Neural progenitor cell (in vitro differentiated cells): ENCODE data around the gene MACROD2. TPM values are rescaled to one million over a fixed set of nuclear protein-coding genes. Genes with fewer than 3 reads are reported as not detected.

Experiments
- DNase-seq: peaks from one replicate; pipeline ENCODE4 v3.0.0-alpha.2; 2016; ENCODE audit warnings: low spot score
- H2AFZ ChIP-seq: fragments of 200-600 bp; sonication (generic); replicated peaks from 2 replicates; pipeline ENCODE4 v1.6.1; 2016; ENCODE audit warnings: antibody characterized with exemption
- H3F3A ChIP-seq: fragments of 200-600 bp; sonication (generic); 2 replicates; pipeline ENCODE4 v1.6.1; 2016; ENCODE audit warnings: antibody characterized with exemption, low read depth
- H3K27ac ChIP-seq: fragments of 200-600 bp; sonication (generic); 2 replicates; pipeline ENCODE4 v1.5.1; 2016; ENCODE audit warnings: mild to moderate bottlenecking
- H3K27me3 ChIP-seq: fragments of 200-600 bp; sonication (generic); 2 replicates; pipeline ENCODE4 v1.6.1; 2016; ENCODE audit warnings: mild to moderate bottlenecking, moderate library complexity
- H3K36me3 ChIP-seq: fragments of 200-600 bp; sonication (generic); 2 replicates; pipeline ENCODE4 v1.5.1; 2016
- H3K4me1 ChIP-seq: fragments of 200-600 bp; sonication (generic); 2 replicates; pipeline ENCODE4 v1.6.1; 2016; ENCODE audit warnings: mixed run types
- H3K4me2 ChIP-seq: fragments of 200-600 bp; sonication (generic); 2 replicates; pipeline ENCODE4 v1.6.1; 2016
- H3K4me3 ChIP-seq: fragments of 200-600 bp; sonication (generic); 2 replicates; pipeline ENCODE4 v1.5.1; 2016
- H3K79me2 ChIP-seq: fragments of 200-600 bp; sonication (generic); 2 replicates; pipeline ENCODE4 v1.6.1; 2016; ENCODE audit warnings: low read depth
- H3K9ac ChIP-seq: fragments of 200-600 bp; sonication (generic); 2 replicates; pipeline ENCODE4 v1.6.1; 2016
- H3K9me3 ChIP-seq: fragments of 200-600 bp; sonication (generic); 2 replicates; pipeline ENCODE4 v1.5.1; 2016; ENCODE audit warnings: low read depth
- H4K20me1 ChIP-seq: fragments of 200-600 bp; sonication (generic); 2 replicates; pipeline ENCODE4 v1.6.1; 2016; ENCODE audit warnings: low read depth
- H3K27ac Mint-ChIP-seq: 3 replicates; pipeline ENCODE4 v1.8.0; 2021; ENCODE audit warnings: mixed read lengths
- H3K27me3 Mint-ChIP-seq: 2 replicates; pipeline ENCODE4 v1.8.0; 2022; ENCODE audit warnings: low read depth, mild to moderate bottlenecking, inconsistent platforms, moderate library complexity, mixed read lengths; ENCODE audit not compliant: insufficient read depth
- H3K36me3 Mint-ChIP-seq: 3 replicates; pipeline ENCODE4 v1.8.0; 2021; ENCODE audit warnings: mixed read lengths
- H3K4me1 Mint-ChIP-seq: 3 replicates; pipeline ENCODE4 v1.8.0; 2021; ENCODE audit warnings: mixed read lengths
- H3K4me3 Mint-ChIP-seq: 3 replicates; pipeline ENCODE4 v1.8.0; 2021; ENCODE audit warnings: mild to moderate bottlenecking, moderate library complexity, mixed read lengths
- H3K9me3 Mint-ChIP-seq: 3 replicates; pipeline ENCODE4 v1.8.0; 2020; ENCODE audit warnings: mixed read lengths
- CTCF ChIP-seq: fragments of 200-600 bp; sonication (generic); IDR thresholded peaks from 2 replicates; pipeline ENCODE4 v1.5.1; 2017; ENCODE audit warnings: antibody characterized with exemption, mild to moderate bottlenecking
- EZH2 ChIP-seq: fragments of 200-600 bp; sonication (generic); IDR thresholded peaks from 2 replicates; pipeline ENCODE4 v1.6.1; 2017; ENCODE audit warnings: antibody characterized with exemption, mild to moderate bottlenecking, moderate library complexity
- EZH2phosphoT487 ChIP-seq: fragments of 200-600 bp; sonication (generic); IDR thresholded peaks from 2 replicates; pipeline ENCODE4 v1.6.1; 2017; ENCODE audit warnings: antibody characterized with exemption
- total RNA-seq: library from RNA; depleted of rRNA; stranded (reverse); fragments of >200 nt; gene quantifications from 2 replicates; pipeline ENCODE4 v1.2.3, GENCODE V29; 2015; ENCODE audit warnings: low replicate concordance

The MACROD2 gene
- total RNA-seq, 1 donor from 2014 or later, result 11.9 TPM

DNA sequence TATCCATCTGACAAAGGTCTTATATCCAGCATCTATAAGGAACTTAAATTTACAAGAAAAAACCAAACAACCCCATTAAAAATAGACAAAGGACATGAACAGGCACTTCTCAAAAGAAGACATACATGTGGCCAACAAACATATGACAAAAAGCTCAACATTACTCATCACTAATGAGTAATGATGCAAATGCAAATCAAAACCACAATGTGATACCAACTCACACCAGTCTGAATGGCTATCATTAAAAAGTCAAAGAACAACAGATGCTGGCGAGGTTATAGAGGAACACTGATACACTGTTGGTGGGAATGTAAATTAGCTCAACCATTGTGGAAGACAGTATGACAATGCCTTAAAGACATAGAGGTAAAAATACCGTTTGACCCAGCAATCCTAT, 13.9 kb downstream of the MACROD2 start:
- no peak overlapping the region for H3K9ac ChIP-seq
- no peaks in the 10 kb centered on the region for H3F3A ChIP-seq
- no peak overlapping the region for H2AFZ ChIP-seq
- no peak overlapping the region for H3K27ac ChIP-seq
- H3K27me3 ChIP-seq, result no peaks in the 10 kb centered on the region
- no peaks in the 10 kb centered on the region for H3K4me1 ChIP-seq
- H3K9me3 ChIP-seq, result no peaks in the 10 kb centered on the region
- H3K27ac Mint-ChIP-seq, result no peak overlapping the region
- no peak overlapping the region for H3K4me2 ChIP-seq
- no peak overlapping the region for H3K4me3 Mint-ChIP-seq
- no peak for DNase-seq
- H4K20me1 ChIP-seq, result no peaks in the 10 kb centered on the region
- peaks cover 9% of the 10 kb centered on the region for H3K9me3 Mint-ChIP-seq
- no peaks in the 10 kb centered on the region for H3K36me3 Mint-ChIP-seq
- H3K36me3 ChIP-seq, result peaks cover 4% of the 10 kb centered on the region
- no peaks in the 10 kb centered on the region for H3K4me1 Mint-ChIP-seq
- no peaks in the 10 kb centered on the region for H3K27me3 Mint-ChIP-seq
- H3K4me3 ChIP-seq, result no peak overlapping the region
- TF ChIP-seq EZH2phosphoT487 (no peak), EZH2 (no peak), CTCF (no peak)
- H3K79me2 ChIP-seq, result no peaks in the 10 kb centered on the region

DNA sequence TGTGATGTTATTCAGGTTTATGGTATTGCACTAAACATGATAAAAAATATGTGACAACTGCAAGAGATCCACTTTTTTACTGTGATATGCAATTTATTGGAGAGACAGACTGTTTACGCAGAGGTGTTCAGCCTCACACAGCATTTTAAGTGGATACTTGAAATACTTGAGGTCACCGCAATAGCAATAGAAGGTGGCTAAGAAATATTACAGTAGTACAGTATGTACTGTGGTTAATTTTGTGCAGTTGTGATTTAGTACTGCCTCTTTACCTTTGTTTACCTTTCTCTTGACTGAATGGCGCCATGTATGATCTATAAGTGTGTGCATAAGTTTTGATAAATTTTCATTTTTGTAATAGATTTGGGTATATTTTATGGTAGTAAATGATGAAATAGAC, 17.4 kb downstream of the MACROD2 start:
- H3K27me3 ChIP-seq, result no peaks in the 10 kb centered on the region
- DNase-seq, result no peak
- H3F3A ChIP-seq, result no peaks in the 10 kb centered on the region
- Mint-ChIP-seq H3K27ac (no peak overlapping the region), H3K4me1 (no peaks in the 10 kb centered on the region), H3K4me3 (no peak overlapping the region), H3K9me3 (peaks cover 20% of the 10 kb centered on the region), H3K27me3 (no peaks in the 10 kb centered on the region), H3K36me3 (no peaks in the 10 kb centered on the region)
- no peak overlapping the region for H3K4me2 ChIP-seq
- no peak overlapping the region for H3K27ac ChIP-seq
- no peaks in the 10 kb centered on the region for H3K36me3 ChIP-seq
- H3K79me2 ChIP-seq, result no peaks in the 10 kb centered on the region
- no peak overlapping the region for H2AFZ ChIP-seq
- TF ChIP-seq EZH2phosphoT487, result no peak
- TF ChIP-seq CTCF, result no peak
- H3K4me3 ChIP-seq, result no peak overlapping the region
- H3K4me1 ChIP-seq, result no peaks in the 10 kb centered on the region
- peaks cover 5% of the 10 kb centered on the region for H3K9me3 ChIP-seq
- no peaks in the 10 kb centered on the region for H4K20me1 ChIP-seq
- no peak overlapping the region for H3K9ac ChIP-seq

DNA sequence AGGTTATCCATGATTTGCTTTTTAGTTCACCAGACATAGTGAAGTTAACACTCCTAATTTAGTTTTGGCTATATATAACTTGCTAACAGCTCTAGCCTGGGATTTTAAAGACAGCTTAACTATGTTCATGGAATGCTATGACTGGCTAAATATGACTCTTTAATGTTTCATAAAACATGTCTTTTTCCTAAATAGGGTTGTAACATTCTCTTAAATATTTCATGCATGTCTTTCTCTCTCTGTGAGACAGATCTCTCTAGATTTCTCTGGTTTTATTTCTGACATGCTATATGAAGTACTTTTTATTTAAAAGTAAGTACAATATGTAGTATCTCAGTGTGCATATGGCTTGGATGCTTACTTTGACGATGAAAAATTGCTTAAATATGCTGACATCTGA, 35.7 kb downstream of the MACROD2 start:
- no peak overlapping the region for H3K9ac ChIP-seq
- no peak overlapping the region for H3K27ac Mint-ChIP-seq
- H3K27me3 ChIP-seq, result no peaks in the 10 kb centered on the region
- no peaks in the 10 kb centered on the region for H3K79me2 ChIP-seq
- no peaks in the 10 kb centered on the region for H3K4me1 ChIP-seq
- H3K4me3 ChIP-seq, result no peak overlapping the region
- H3K36me3 Mint-ChIP-seq, result no peaks in the 10 kb centered on the region
- H3K4me1 Mint-ChIP-seq, result no peaks in the 10 kb centered on the region
- H3K4me2 ChIP-seq, result no peak overlapping the region
- no peak overlapping the region for H2AFZ ChIP-seq
- no peak for DNase-seq
- no peaks in the 10 kb centered on the region for H3F3A ChIP-seq
- H3K9me3 ChIP-seq, result no peaks in the 10 kb centered on the region
- no peak overlapping the region for H3K27ac ChIP-seq
- H3K9me3 Mint-ChIP-seq, result peaks cover 2% of the 10 kb centered on the region
- H4K20me1 ChIP-seq, result no peaks in the 10 kb centered on the region
- H3K27me3 Mint-ChIP-seq, result no peaks in the 10 kb centered on the region
- TF ChIP-seq CTCF, result no peak
- no peak for TF ChIP-seq EZH2
- TF ChIP-seq EZH2phosphoT487, result no peak
- H3K36me3 ChIP-seq, result no peaks in the 10 kb centered on the region
- no peak overlapping the region for H3K4me3 Mint-ChIP-seq

DNA sequence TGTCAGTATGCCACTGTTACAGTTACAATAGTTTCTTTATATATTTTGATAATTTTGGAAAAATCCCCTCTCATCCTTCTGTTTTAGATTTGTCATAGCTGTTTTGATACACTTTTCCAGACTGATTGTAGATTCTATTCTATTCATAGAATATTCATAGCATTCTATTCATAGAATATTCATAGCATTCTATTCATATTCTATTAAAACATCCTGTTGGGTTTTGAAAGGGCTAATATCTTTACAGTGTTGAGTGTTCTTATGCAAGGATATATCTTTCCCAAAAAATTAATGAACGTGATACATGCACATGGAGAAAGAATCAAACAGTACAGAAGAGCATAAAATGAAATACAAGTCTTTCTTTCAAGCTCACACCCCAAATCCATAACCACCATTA, 38.0 kb downstream of the MACROD2 start:
- H3K9me3 Mint-ChIP-seq, result no peaks in the 10 kb centered on the region
- Histone ChIP-seq H3K79me2 (no peaks in the 10 kb centered on the region), H3K9ac (no peak overlapping the region), H3K27me3 (no peaks in the 10 kb centered on the region), H3K4me2 (no peak overlapping the region), H3K4me1 (no peaks in the 10 kb centered on the region), H3K4me3 (no peak overlapping the region), H4K20me1 (no peaks in the 10 kb centered on the region), H2AFZ (no peak overlapping the region), H3F3A (no peaks in the 10 kb centered on the region), H3K9me3 (no peaks in the 10 kb centered on the region), H3K36me3 (no peaks in the 10 kb centered on the region), H3K27ac (no peak overlapping the region)
- no peaks in the 10 kb centered on the region for H3K4me1 Mint-ChIP-seq
- no peaks in the 10 kb centered on the region for H3K36me3 Mint-ChIP-seq
- H3K27me3 Mint-ChIP-seq, result peaks cover 2% of the 10 kb centered on the region
- no peak overlapping the region for H3K4me3 Mint-ChIP-seq
- H3K27ac Mint-ChIP-seq, result no peak overlapping the region
- TF ChIP-seq CTCF (no peak), EZH2phosphoT487 (no peak), EZH2 (no peak)
- no peak for DNase-seq
